ENCODE data around the gene B3GNT8. TPM values are rescaled to one million over a fixed set of nuclear protein-coding genes. Genes with fewer than 3 reads are reported as not detected.

The B3GNT8 gene
- total RNA-seq, 2 experiments from 2014 or later = 4.3 to 5.4 TPM

GRCh38 chr19:41408256-41408655 lies 18.9 kb downstream of the B3GNT8 start:
- no peak for DNase-seq
- Mint-ChIP-seq H3K4me3 (no peak overlapping the region), H3K9me3 (no peaks in the 10 kb centered on the region), H3K4me1 (peaks cover 9% of the 10 kb centered on the region), H3K27ac (no peak overlapping the region), H3K27me3 (no peaks in the 10 kb centered on the region), H3K36me3 (ENCODE audit: low read depth) (peaks cover 10% of the 10 kb centered on the region)
- ChIA-PET CTCF (interaction anchor here (1.6 kb wide), 1 partner anchor 22 kb away, joined by 3 read pairs; no protein-coding TSS in a partner anchor), POLR2A (interaction anchor here (1.4 kb wide), 1 partner anchor 31 kb away, joined by 5 read pairs; the partner anchor contains the start of gene DMAC2)

- DNase-seq = no peak
- ChIA-PET CTCF (interaction anchor here (1.2 kb wide), 1 partner anchor 163 kb away, joined by 3 read pairs; no protein-coding TSS in a partner anchor), POLR2A (interaction anchor here (1.4 kb wide), 1 partner anchor 32 kb away, joined by 5 read pairs; the partner anchor contains the start of gene DMAC2)
- Mint-ChIP-seq H3K36me3 (ENCODE audit: low read depth) (peaks cover 7% of the 10 kb centered on the region), H3K27me3 (no peaks in the 10 kb centered on the region), H3K4me3 (no peak overlapping the region), H3K27ac (no peak overlapping the region), H3K9me3 (no peaks in the 10 kb centered on the region), H3K4me1 (peaks cover 9% of the 10 kb centered on the region)
Measured at GRCh38 chr19:41407271-41407670, 19.9 kb downstream of the B3GNT8 start.

GRCh38 chr19:41405776-41406175 lies 21.4 kb downstream of the B3GNT8 start:
- ChIA-PET POLR2A (interaction anchor here (1.5 kb wide), 1 partner anchor 7 kb away, joined by 3 read pairs; no protein-coding TSS in a partner anchor), CTCF (interaction anchor here (1.2 kb wide), 1 partner anchor 33 kb away, joined by 4 read pairs; no protein-coding TSS in a partner anchor)
- no peaks in the 10 kb centered on the region for H3K9me3 Mint-ChIP-seq
- H3K4me1 Mint-ChIP-seq = peaks cover 11% of the 10 kb centered on the region
- H3K4me3 Mint-ChIP-seq = no peak overlapping the region
- no peaks in the 10 kb centered on the region for H3K27me3 Mint-ChIP-seq
- no peak for DNase-seq
- H3K27ac Mint-ChIP-seq = no peak overlapping the region
- peaks cover 7% of the 10 kb centered on the region for H3K36me3 Mint-ChIP-seq (ENCODE audit: low read depth)

- POLR2A ChIA-PET = no interaction called here
- no peak overlapping the region for H3K4me3 Mint-ChIP-seq
- H3K27me3 Mint-ChIP-seq = no peaks in the 10 kb centered on the region
- no peak for DNase-seq
- CTCF ChIA-PET = no interaction called here
- peaks cover 15% of the 10 kb centered on the region for H3K4me1 Mint-ChIP-seq
- peaks cover 4% of the 10 kb centered on the region for H3K36me3 Mint-ChIP-seq (ENCODE audit: low read depth)
- H3K9me3 Mint-ChIP-seq = no peaks in the 10 kb centered on the region
- H3K27ac Mint-ChIP-seq = no peak overlapping the region
Measured at GRCh38 chr19:41403181-41403970, 23.8 kb downstream of the B3GNT8 start.

GRCh38 chr19:41402010-41402409 lies 25.2 kb downstream of the B3GNT8 start:
- H3K4me3 Mint-ChIP-seq = no peak overlapping the region
- POLR2A ChIA-PET = no interaction called here
- CTCF ChIA-PET = no interaction called here
- H3K27me3 Mint-ChIP-seq = no peaks in the 10 kb centered on the region
- peaks cover 25% of the 10 kb centered on the region for H3K4me1 Mint-ChIP-seq
- H3K36me3 Mint-ChIP-seq (ENCODE audit: low read depth) = peaks cover 4% of the 10 kb centered on the region
- no peak overlapping the region for H3K27ac Mint-ChIP-seq
- DNase-seq = no peak
- H3K9me3 Mint-ChIP-seq = no peaks in the 10 kb centered on the region

- Mint-ChIP-seq H3K4me3 (no peak overlapping the region), H3K27ac (no peak overlapping the region), H3K27me3 (no peaks in the 10 kb centered on the region), H3K4me1 (peaks cover 30% of the 10 kb centered on the region), H3K9me3 (no peaks in the 10 kb centered on the region), H3K36me3 (ENCODE audit: low read depth) (peaks cover 4% of the 10 kb centered on the region)
- CTCF ChIA-PET = no interaction called here
- POLR2A ChIA-PET = no interaction called here
- DNase-seq = no peak
Measured at GRCh38 chr19:41401483-41401882, 25.7 kb downstream of the B3GNT8 start.

- ChIA-PET POLR2A (interaction anchor here (1.0 to 3.2 kb wide), 2 partner anchors 36 to 40 kb away, joined by 3 to 9 read pairs; partner anchors contain the start of genes B9D2 and DMAC2), CTCF (no interaction called here)
- DNase-seq = no peak
- Mint-ChIP-seq H3K27me3 (no peaks in the 10 kb centered on the region), H3K4me1 (peaks cover 42% of the 10 kb centered on the region), H3K27ac (no peak overlapping the region), H3K4me3 (peak overlapping the region; percentile 41), H3K9me3 (no peaks in the 10 kb centered on the region), H3K36me3 (ENCODE audit: low read depth) (peaks cover 4% of the 10 kb centered on the region)
Measured at GRCh38 chr19:41399525-41399924, 27.6 kb downstream of the B3GNT8 start.

- POLR2A ChIA-PET = interaction anchor here (0.7 to 3.2 kb wide), 6 partner anchors 7 to 41 kb away, joined by 3 to 9 read pairs (median 3); partner anchors contain the start of genes B9D2 and DMAC2
- Mint-ChIP-seq H3K4me1 (peaks cover 42% of the 10 kb centered on the region), H3K4me3 (peak overlapping the region; percentile 94), H3K27ac (no peak overlapping the region), H3K9me3 (no peaks in the 10 kb centered on the region), H3K36me3 (ENCODE audit: low read depth) (peaks cover 4% of the 10 kb centered on the region), H3K27me3 (no peaks in the 10 kb centered on the region)
- CTCF ChIA-PET = interaction anchor here (0.6 kb wide), 1 partner anchor 18 kb away, joined by 3 read pairs; no protein-coding TSS in a partner anchor
- no peak for DNase-seq
Measured at GRCh38 chr19:41399091-41399490, 28.1 kb downstream of the B3GNT8 start.

GRCh38 chr19:41398598-41398997 lies 28.6 kb downstream of the B3GNT8 start:
- peaks cover 4% of the 10 kb centered on the region for H3K36me3 Mint-ChIP-seq (ENCODE audit: low read depth)
- DNase-seq = no peak
- H3K4me1 Mint-ChIP-seq = peaks cover 42% of the 10 kb centered on the region
- H3K27ac Mint-ChIP-seq = no peak overlapping the region
- ChIA-PET POLR2A (interaction anchor here (0.6 to 3.2 kb wide), 8 partner anchors 8 to 1208 kb away, joined by 3 to 9 read pairs (median 3); partner anchors contain the start of genes B9D2 and DMAC2), CTCF (interaction anchor here (0.6 kb wide), 1 partner anchor 18 kb away, joined by 3 read pairs; no protein-coding TSS in a partner anchor)
- H3K4me3 Mint-ChIP-seq = peak overlapping the region; percentile 94
- H3K27me3 Mint-ChIP-seq = no peaks in the 10 kb centered on the region
- H3K9me3 Mint-ChIP-seq = no peaks in the 10 kb centered on the region

- ChIA-PET CTCF (no interaction called here), POLR2A (interaction anchor here (0.6 to 3.2 kb wide), 6 partner anchors 8 to 1207 kb away, joined by 3 to 9 read pairs (median 4); partner anchors contain the start of gene B9D2)
- no peaks in the 10 kb centered on the region for H3K9me3 Mint-ChIP-seq
- peaks cover 42% of the 10 kb centered on the region for H3K4me1 Mint-ChIP-seq
- DNase-seq = no peak
- peaks cover 4% of the 10 kb centered on the region for H3K36me3 Mint-ChIP-seq (ENCODE audit: low read depth)
- H3K27ac Mint-ChIP-seq = peak overlapping the region; percentile 93
- H3K27me3 Mint-ChIP-seq = no peaks in the 10 kb centered on the region
- H3K4me3 Mint-ChIP-seq = peak overlapping the region; percentile 94
Measured at GRCh38 chr19:41398050-41398418, 29.1 kb downstream of the B3GNT8 start.

- H3K27ac Mint-ChIP-seq = peak within 1 kb of the TSS; percentile 93
- POLR2A ChIA-PET = interaction anchor here (1.3 to 3.2 kb wide), 2 partner anchors 9 to 34 kb away, joined by 3 to 9 read pairs; partner anchors contain the start of gene B9D2
- no peaks in the 10 kb centered on the region for H3K9me3 Mint-ChIP-seq
- peaks cover 42% of the 10 kb centered on the region for H3K4me1 Mint-ChIP-seq
- no peaks in the 10 kb centered on the region for H3K27me3 Mint-ChIP-seq
- peak; percentile 99 for DNase-seq
- CTCF ChIA-PET = interaction anchor here (0.9 kb wide), 1 partner anchor 32 kb away, joined by 3 read pairs; no protein-coding TSS in a partner anchor
- peaks cover 4% of the 10 kb centered on the region for H3K36me3 Mint-ChIP-seq (ENCODE audit: low read depth)
- peak within 1 kb of the TSS; percentile 94 for H3K4me3 Mint-ChIP-seq
Measured at GRCh38 chr19:41397086-41398049, 29.8 kb downstream of the B3GNT8 start, which contains the start of the genes BCKDHA and EXOSC5. TSS of gene BCKDHA (plus strand) at chr19:41397818. CDS start at chr19:41397828, 10 bp downstream. TSS of gene EXOSC5 (minus strand) at chr19:41397359. CDS start at chr19:41397328, 31 bp downstream.

GRCh38 chr19:41395355-41395754 lies 31.8 kb downstream of the B3GNT8 start:
- Mint-ChIP-seq H3K36me3 (ENCODE audit: low read depth) (peaks cover 8% of the 10 kb centered on the region), H3K27me3 (no peaks in the 10 kb centered on the region), H3K4me1 (peaks cover 41% of the 10 kb centered on the region), H3K4me3 (no peak overlapping the region), H3K27ac (no peak overlapping the region), H3K9me3 (no peaks in the 10 kb centered on the region)
- POLR2A ChIA-PET = interaction anchor here (1.0 kb wide), 1 partner anchor 9 kb away, joined by 3 read pairs; no protein-coding TSS in a partner anchor
- CTCF ChIA-PET = no interaction called here
- no peak for DNase-seq
